Thyroid gland (tissue), 4 donors: ENCODE data around the gene STPG1. TPM values are rescaled to one million over a fixed set of nuclear protein-coding genes. Genes with fewer than 3 reads are reported as not detected.

ENCODE experiments used
- DNase-seq, 2 donors: peaks; one replicate each; pipeline ENCODE4 v3.0.0-alpha.2; 2019
- H3K27ac ChIP-seq, 3 donors: fragments of 200-600 bp; sonication (generic); 1 replicate in 2 of 3; 2 replicates in 1 of 3; pipeline ENCODE4 v1.5.1; 2016 to 2019; ENCODE audit warnings: mild to moderate bottlenecking in 1 of 3, moderate library complexity in 1 of 3
- H3K27me3 ChIP-seq: fragments of 200-600 bp; sonication (generic); one replicate; pipeline ENCODE4 v1.5.1; 2019
- H3K36me3 ChIP-seq, 2 donors: fragments of 200-600 bp; sonication (generic); one replicate each; pipeline ENCODE4 v1.5.1; 2016 to 2019
- H3K4me1 ChIP-seq, 2 donors: fragments of 200-600 bp; sonication (generic); one replicate each; pipeline ENCODE4 v1.5.1; 2017 to 2019
- H3K4me3 ChIP-seq, 3 donors: fragments of 200-600 bp; sonication (generic); replicated peaks in 1 of 3; 1 replicate in 2 of 3; 2 replicates in 1 of 3; pipeline ENCODE4 v1.5.1; 2016; ENCODE audit warnings: mild to moderate bottlenecking in 1 of 3
- H3K9me3 ChIP-seq: fragments of 200-600 bp; sonication (generic); one replicate; pipeline ENCODE4 v1.5.1; 2017
- CTCF ChIP-seq, 6 experiments: fragments of 200-600 bp in 3 of 6; fragments of 450-650 bp in 3 of 6; sonication (generic) in 3 of 6; IDR thresholded peaks; one replicate each; pipeline ENCODE4 v1.5.1; 2016 to 2019; ENCODE audit warnings: antibody characterized with exemption in 6 of 6, mild to moderate bottlenecking in 2 of 6, inconsistent platforms in 1 of 6, moderate library complexity in 1 of 6
- POLR2A ChIP-seq, 2 donors: fragments of 450-650 bp; IDR thresholded peaks; one replicate each; pipeline ENCODE4 v1.6.1; 2017; ENCODE audit warnings: antibody characterized with exemption in 2 of 2, mild to moderate bottlenecking in 2 of 2, moderate library complexity in 1 of 2
- WGBS, 2 donors: methylation state at CpG; one replicate each; pipeline ENCODE4 v1.1.5; 2017; 5-methylcytosine and 5-hydroxymethylcytosine counted together
- intact Hi-C: fragments of 100-400 bp; cut with DNase I; formaldehyde crosslinking; loops from one replicate; pipeline ENCODE4 v1.15.1; 2023
- total RNA-seq, 4 donors: library from RNA; depleted of rRNA; stranded (reverse); fragments of >200 nt; gene quantifications; one replicate each; pipeline ENCODE4 v1.2.3, GENCODE V29; 2016

The STPG1 gene
- total RNA-seq, 4 donors from 2014 or later = 5.2 to 8.9 (median 7.0) TPM

GRCh38 chr1:24315391-24315790 is 98.2 kb downstream of the STPG1 start:
- 41 to 45% methylated on average over 6 of the region's 6 CpGs for WGBS, 2 donors

GRCh38 chr1:24311741-24312140 is 101.8 kb downstream of the STPG1 start:
- Histone ChIP-seq H3K9me3 (no peaks in the 10 kb centered on the region), H3K27me3 (no peaks in the 10 kb centered on the region), H3K36me3 (no peaks in the 10 kb centered on the region), H3K4me1 (peaks cover 0 to 8% of the 10 kb centered on the region in 2 donors), H3K4me3 (no peak overlapping the region), H3K27ac (no peak overlapping the region)
- TF ChIP-seq CTCF (IDR thresholded peaks at IDR 0.05) = no peak
- no peak for TF ChIP-seq POLR2A (IDR thresholded peaks at IDR 0.05)
- intact Hi-C loops = no loop called here
- 87 to 93% methylated on average over 1 of the region's 1 CpG for WGBS, 2 donors
- DNase-seq = no peak

More at GRCh38 chr1:24315391-24315790, 98.2 kb downstream of the STPG1 start:
- intact Hi-C loops = no loop called here
- no peak overlapping the region for H3K4me3 ChIP-seq
- no peak overlapping the region for H3K27ac ChIP-seq
- H3K4me1 ChIP-seq = peaks cover 6 to 21% of the 10 kb centered on the region in 2 donors
- TF ChIP-seq CTCF (IDR thresholded peaks at IDR 0.05) = no peak
- no peak for TF ChIP-seq POLR2A (IDR thresholded peaks at IDR 0.05)
- no peak for DNase-seq
- no peaks in the 10 kb centered on the region for H3K36me3 ChIP-seq
- H3K9me3 ChIP-seq = no peaks in the 10 kb centered on the region
- no peaks in the 10 kb centered on the region for H3K27me3 ChIP-seq

- no peak for DNase-seq
Measured at GRCh38 chr1:24311234-24311633, 102.3 kb downstream of the STPG1 start.

GRCh38 chr1:24309762-24310485 is 103.7 kb downstream of the STPG1 start:
- 92 to 95% methylated on average over 4 of the region's 4 CpGs for whole genome bisulfite sequencing, 2 donors
- no peak for DNase-seq
- intact Hi-C loops = no loop called here
- TF ChIP-seq POLR2A (IDR thresholded peaks at IDR 0.05) (no peak), CTCF (IDR thresholded peaks at IDR 0.05) (no peak)
- Histone ChIP-seq H3K4me1 (peaks cover 0 to 5% of the 10 kb centered on the region in 2 donors), H3K27me3 (peaks cover 3% of the 10 kb centered on the region), H3K27ac (no peak overlapping the region), H3K9me3 (no peaks in the 10 kb centered on the region), H3K36me3 (no peaks in the 10 kb centered on the region), H3K4me3 (no peak overlapping the region)

More at GRCh38 chr1:24311234-24311633, 102.3 kb downstream of the STPG1 start:
- Histone ChIP-seq H3K4me1 (peaks cover 0 to 8% of the 10 kb centered on the region in 2 donors), H3K4me3 (no peak overlapping the region), H3K36me3 (no peaks in the 10 kb centered on the region), H3K9me3 (no peaks in the 10 kb centered on the region), H3K27ac (no peak overlapping the region), H3K27me3 (no peaks in the 10 kb centered on the region)
- TF ChIP-seq CTCF (IDR thresholded peaks at IDR 0.05) (no peak), POLR2A (IDR thresholded peaks at IDR 0.05) (no peak)
- intact Hi-C loops = no loop called here
- WGBS, 2 donors = 97 to 100% methylated on average over 3 of the region's 3 CpGs

- Histone ChIP-seq H3K9me3 (no peaks in the 10 kb centered on the region), H3K36me3 (no peaks in the 10 kb centered on the region), H3K4me1 (peaks cover 0 to 3% of the 10 kb centered on the region in 2 donors), H3K27ac (no peak overlapping the region), H3K4me3 (no peak overlapping the region), H3K27me3 (peaks cover 3% of the 10 kb centered on the region)
- no peak for TF ChIP-seq POLR2A (IDR thresholded peaks at IDR 0.05)
- TF ChIP-seq CTCF (IDR thresholded peaks at IDR 0.05) = no peak
- 84 to 85% methylated on average over 7 of the region's 7 CpGs for WGBS, 2 donors
- no peak for DNase-seq
- intact Hi-C loops = no loop called here
Measured at GRCh38 chr1:24308365-24309015, 105.1 kb downstream of the STPG1 start.
